ENCODE data around the gene UPF2. TPM values are rescaled to one million over a fixed set of nuclear protein-coding genes. Genes with fewer than 3 reads are reported as not detected.

UPF2 gene
- total RNA-seq, 4 donors from 2014 or later, result 21.9 to 30.8 (median 24.5) TPM

DNA sequence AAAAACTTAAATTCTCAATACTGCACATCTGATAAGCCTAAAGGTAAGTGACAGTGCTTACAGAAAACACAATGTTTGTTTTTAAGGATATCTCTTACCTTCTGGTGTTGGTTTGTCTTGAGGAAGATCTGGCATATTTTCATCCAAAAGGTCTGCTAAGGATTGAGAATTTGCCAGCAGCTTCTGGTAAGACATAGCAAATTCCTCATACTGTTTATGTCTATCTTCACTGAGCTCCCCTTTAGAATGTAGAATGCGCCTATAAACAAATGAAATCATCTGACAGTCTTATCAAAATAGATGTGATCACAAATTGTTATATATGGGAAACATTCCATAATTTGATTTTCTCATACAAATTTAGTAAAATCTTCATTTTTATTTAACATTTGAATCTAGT lies 28.7 kb downstream of the UPF2 start:
- TF ChIP-seq, protein P1, sequence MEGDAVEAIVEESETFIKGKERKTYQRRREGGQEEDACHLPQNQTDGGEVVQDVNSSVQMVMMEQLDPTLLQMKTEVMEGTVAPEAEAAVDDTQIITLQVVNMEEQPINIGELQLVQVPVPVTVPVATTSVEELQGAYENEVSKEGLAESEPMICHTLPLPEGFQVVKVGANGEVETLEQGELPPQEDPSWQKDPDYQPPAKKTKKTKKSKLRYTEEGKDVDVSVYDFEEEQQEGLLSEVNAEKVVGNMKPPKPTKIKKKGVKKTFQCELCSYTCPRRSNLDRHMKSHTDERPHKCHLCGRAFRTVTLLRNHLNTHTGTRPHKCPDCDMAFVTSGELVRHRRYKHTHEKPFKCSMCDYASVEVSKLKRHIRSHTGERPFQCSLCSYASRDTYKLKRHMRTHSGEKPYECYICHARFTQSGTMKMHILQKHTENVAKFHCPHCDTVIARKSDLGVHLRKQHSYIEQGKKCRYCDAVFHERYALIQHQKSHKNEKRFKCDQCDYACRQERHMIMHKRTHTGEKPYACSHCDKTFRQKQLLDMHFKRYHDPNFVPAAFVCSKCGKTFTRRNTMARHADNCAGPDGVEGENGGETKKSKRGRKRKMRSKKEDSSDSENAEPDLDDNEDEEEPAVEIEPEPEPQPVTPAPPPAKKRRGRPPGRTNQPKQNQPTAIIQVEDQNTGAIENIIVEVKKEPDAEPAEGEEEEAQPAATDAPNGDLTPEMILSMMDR (IDR thresholded peaks at IDR 0.05; ENCODE audit: low read depth), result no peak

DNA sequence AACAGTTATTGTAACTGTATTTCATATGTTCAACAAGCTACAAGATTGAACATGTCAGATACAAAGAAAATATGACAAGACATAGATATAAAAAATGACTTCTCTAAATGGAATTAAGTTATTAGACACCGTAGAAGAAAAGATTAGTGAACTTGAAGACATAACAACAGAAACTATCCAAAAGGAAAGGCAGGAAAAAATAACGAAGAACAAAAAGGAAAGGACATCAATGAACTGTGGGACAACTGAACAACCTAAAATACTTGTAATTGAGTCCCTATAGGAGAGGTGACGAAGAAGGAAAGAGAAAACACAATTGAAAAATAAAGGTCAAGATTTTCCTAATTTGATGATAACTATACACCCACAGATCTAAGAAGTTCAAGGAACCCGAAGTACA lies 32.3 kb downstream of the UPF2 start:
- TF ChIP-seq, protein P1 (IDR thresholded peaks at IDR 0.05; ENCODE audit: low read depth), result no peak

GRCh38 chr10:12006671-12007070 lies 35.9 kb downstream of the UPF2 start:
- TF ChIP-seq, protein P1 (IDR thresholded peaks at IDR 0.05; ENCODE audit: low read depth), result no peak

- TF ChIP-seq, protein P1 (IDR thresholded peaks at IDR 0.05; ENCODE audit: low read depth), result no peak
Measured at GRCh38 chr10:11993834-11994468, 48.7 kb downstream of the UPF2 start.

DNA sequence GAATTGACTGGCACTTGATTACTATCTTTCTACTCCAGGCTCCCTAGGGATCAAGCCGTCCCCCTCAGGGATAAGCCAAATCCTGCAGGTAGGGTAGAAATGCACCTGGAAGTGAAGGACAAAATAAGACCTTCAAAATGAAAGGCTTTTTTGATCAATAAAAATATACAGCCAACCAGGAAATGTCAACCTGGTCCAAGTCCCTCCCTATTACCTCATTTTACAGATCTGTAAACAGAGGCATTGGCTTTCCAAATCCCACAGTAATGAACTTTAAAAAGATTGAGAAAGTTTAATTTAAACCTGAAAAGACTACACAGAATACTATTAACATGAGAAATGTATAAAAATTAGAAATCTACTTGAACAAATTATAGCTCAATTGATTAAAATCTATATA lies 53.7 kb downstream of the UPF2 start:
- TF ChIP-seq, protein P1 (IDR thresholded peaks at IDR 0.05; ENCODE audit: low read depth), result no peak

- TF ChIP-seq, protein P1 (IDR thresholded peaks at IDR 0.05; ENCODE audit: low read depth), result no peak
Measured at GRCh38 chr10:11986593-11987216, 55.9 kb downstream of the UPF2 start.

DNA sequence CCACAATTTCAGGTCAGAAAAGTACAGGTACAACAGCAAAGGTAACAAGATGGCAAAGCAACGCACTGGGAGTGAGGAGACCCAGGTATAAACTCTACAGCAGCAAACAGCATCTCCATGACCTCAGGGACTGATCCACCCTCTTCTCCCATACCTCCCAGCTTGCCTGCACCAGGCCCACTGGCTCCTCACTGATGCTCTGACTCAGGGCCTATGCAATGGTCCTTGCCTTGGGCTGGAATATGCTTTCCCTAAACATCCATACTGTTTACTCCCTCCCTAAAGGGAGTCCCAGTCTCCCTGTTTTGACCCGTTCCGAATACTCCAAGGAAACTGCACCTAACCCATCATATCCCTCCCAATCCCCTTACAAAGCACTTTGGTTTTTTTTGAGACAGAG lies 60.4 kb downstream of the UPF2 start:
- TF ChIP-seq, protein P1 (IDR thresholded peaks at IDR 0.05; ENCODE audit: low read depth), result no peak

Measured in subcutaneous adipose tissue (tissue), 4 donors.